ENCODE measurements around the gene NCAM2. TPM values are rescaled to one million over a fixed set of nuclear protein-coding genes. Genes with fewer than 3 reads are reported as not detected.

The NCAM2 gene
- total RNA-seq, 4 donors from 2014 or later, result 3.2 to 9.1 (median 4.6) TPM

DNA sequence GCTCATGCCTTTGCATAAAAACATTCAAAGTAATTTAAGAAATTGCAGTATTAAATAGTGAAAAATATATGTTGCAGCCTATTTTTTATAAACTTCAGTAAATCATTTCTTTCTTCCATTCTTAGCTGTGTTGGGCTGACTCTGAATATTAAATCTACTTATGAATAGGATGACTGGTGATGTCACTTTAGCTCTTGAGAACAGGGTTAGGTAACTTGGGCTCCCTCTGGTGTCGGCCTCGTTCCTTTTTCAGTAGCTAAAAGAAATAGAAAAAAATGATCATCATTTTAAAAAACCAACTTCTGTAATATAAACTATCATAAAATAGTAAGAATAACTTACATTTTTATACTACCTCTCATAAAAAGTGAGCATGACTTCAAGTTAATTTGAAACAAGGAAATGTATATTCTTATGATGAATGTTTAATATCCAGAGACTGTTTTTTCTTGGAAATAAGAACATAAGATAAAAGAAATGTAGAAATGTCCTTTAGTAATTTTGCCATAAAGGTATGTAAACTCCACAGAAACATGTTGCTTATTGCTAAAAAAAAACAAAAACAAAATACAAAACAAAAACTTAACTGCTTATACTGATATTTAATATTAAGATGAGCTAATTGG lies 26.8 kb upstream of the NCAM2 start:
- Histone ChIP-seq H3K4me3 (no peak overlapping the region), H3K27ac (no peak overlapping the region), H3K9me3 (no peaks in the 10 kb centered on the region), H3K36me3 (no peaks in the 10 kb centered on the region), H3K4me1 (no peaks in the 10 kb centered on the region), H3K27me3 (no peaks in the 10 kb centered on the region)
- WGBS, 2 donors (ENCODE audit: low coverage in 1 of 2), result 3 to 6% methylated on average over 2 of the region's 2 CpGs
- no peak for ATAC-seq
- TF ChIP-seq, protein P1, sequence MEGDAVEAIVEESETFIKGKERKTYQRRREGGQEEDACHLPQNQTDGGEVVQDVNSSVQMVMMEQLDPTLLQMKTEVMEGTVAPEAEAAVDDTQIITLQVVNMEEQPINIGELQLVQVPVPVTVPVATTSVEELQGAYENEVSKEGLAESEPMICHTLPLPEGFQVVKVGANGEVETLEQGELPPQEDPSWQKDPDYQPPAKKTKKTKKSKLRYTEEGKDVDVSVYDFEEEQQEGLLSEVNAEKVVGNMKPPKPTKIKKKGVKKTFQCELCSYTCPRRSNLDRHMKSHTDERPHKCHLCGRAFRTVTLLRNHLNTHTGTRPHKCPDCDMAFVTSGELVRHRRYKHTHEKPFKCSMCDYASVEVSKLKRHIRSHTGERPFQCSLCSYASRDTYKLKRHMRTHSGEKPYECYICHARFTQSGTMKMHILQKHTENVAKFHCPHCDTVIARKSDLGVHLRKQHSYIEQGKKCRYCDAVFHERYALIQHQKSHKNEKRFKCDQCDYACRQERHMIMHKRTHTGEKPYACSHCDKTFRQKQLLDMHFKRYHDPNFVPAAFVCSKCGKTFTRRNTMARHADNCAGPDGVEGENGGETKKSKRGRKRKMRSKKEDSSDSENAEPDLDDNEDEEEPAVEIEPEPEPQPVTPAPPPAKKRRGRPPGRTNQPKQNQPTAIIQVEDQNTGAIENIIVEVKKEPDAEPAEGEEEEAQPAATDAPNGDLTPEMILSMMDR (IDR thresholded peaks at IDR 0.05), result peak in 1 of 4 experiments; percentile 43
- no peak for TF ChIP-seq POLR2AphosphoS5 (IDR thresholded peaks at IDR 0.05)
- TF ChIP-seq EP300 (IDR thresholded peaks at IDR 0.05), result no peak
- TF ChIP-seq POLR2A (IDR thresholded peaks at IDR 0.05), result no peak

DNA sequence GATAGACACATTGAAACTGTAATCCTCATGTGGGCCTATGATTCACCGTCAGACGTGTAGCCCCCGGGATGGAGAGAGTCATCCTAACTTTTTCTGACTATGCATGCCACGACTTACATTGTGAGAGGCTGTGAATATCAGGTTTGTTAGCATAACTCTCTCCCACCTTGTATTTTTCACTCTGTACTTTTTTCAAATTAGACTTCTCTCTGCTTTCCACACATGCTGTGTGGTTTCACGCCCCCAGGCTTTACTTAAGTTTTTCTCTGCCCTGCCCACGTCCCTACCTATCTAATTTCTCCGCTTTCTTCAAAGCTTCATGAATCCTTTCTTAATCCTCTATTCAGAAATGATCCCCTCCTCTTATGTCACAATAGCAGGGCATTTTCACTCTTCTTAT lies 3.4 kb upstream of the NCAM2 start:
- TF ChIP-seq EP300 (IDR thresholded peaks at IDR 0.05), result no peak
- TF ChIP-seq, protein P1 (IDR thresholded peaks at IDR 0.05), result no peak
- TF ChIP-seq POLR2A (IDR thresholded peaks at IDR 0.05), result no peak
- no peak for TF ChIP-seq POLR2AphosphoS5 (IDR thresholded peaks at IDR 0.05)
- H3K4me1 ChIP-seq, result peaks cover 0 to 25% (median 10%) of the 10 kb centered on the region in 3 donors
- no peak for ATAC-seq
- H3K36me3 ChIP-seq, result no peaks in the 10 kb centered on the region
- H3K9me3 ChIP-seq, result no peaks in the 10 kb centered on the region
- H3K27ac ChIP-seq, result no peak overlapping the region
- WGBS, 2 donors (ENCODE audit: low coverage in 1 of 2), result 92 to 94% methylated on average over 4 to 7 of the region's 7 CpGs
- peaks cover 16% of the 10 kb centered on the region for H3K27me3 ChIP-seq
- no peak overlapping the region for H3K4me3 ChIP-seq

DNA sequence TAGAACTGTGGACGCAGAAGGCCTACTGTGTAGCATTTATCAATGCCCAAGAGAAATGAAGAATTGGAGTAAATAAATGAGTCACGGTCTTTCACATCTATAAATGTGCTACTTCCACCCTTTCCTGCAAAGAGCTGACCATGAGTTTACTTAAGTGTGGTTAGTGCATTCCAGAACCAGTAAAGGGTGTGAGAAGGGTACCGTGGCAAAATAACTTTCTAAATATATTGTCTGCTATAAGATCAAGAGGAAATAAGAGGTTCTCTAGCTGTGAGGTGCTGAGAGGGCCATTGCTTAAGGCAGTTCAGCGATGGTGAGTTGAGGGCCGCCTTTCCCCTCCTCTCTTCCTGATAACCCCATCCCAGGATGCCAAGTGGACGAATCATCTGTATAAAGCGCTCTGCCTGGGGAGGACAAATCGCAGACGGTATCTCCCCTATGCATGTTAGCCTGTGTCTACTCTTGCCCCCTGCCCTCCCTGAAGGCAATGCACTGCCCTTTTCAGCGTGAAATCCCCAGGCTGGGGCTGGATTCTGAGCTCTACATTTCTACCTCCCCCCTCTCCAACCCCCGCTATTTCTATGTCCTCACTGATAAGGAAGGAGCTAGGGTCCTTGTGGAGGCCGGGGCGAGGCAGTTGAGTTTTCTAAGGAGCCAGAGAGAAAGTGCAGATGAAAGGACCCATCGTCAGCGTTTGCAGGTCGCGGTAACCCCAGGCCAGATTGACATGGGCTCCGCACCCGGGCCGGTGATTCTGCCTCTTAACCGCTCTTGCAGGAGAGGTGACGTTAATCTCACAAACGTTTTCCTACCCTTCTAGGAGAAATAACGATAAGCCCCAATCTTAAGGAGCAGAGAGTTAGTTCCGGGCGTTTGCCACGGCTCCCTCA lies 1.5 kb upstream of the NCAM2 start:
- TF ChIP-seq, protein P1 (IDR thresholded peaks at IDR 0.05), result no peak
- no peak for TF ChIP-seq POLR2AphosphoS5 (IDR thresholded peaks at IDR 0.05)
- TF ChIP-seq POLR2A (IDR thresholded peaks at IDR 0.05), result no peak
- TF ChIP-seq EP300 (IDR thresholded peaks at IDR 0.05), result no peak
- H3K27ac ChIP-seq, result no peak overlapping the region
- H3K9me3 ChIP-seq, result no peaks in the 10 kb centered on the region
- peaks cover 16% of the 10 kb centered on the region for H3K27me3 ChIP-seq
- no peaks in the 10 kb centered on the region for H3K36me3 ChIP-seq
- ATAC-seq, result no peak
- 78 to 85% methylated on average over 5 to 13 of the region's 27 CpGs for WGBS, 2 donors (ENCODE audit: low coverage in 1 of 2)
- H3K4me3 ChIP-seq, result peak overlapping the region in 1 of 2 donors; percentile 60
- peaks cover 0 to 25% (median 10%) of the 10 kb centered on the region in 3 donors for H3K4me1 ChIP-seq

DNA sequence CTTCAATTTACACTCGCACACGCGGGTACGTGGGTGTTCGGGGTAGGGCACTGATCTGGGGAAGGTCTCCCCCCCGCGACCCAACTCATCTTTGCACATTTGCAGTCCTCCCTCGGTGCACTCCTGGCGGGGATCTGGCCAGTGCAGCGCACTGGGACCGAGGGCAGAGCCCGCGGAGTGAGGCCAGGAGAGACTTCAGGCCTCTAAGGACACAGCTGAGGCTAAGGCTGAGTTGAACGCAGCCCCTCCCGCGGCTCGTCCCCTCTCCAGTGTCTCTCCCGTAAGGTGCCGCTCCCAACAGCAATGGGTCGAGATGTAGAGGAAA lies 936 bp upstream of the NCAM2 start:
- no peak overlapping the region for H3K27ac ChIP-seq
- H3K36me3 ChIP-seq, result no peaks in the 10 kb centered on the region
- H3K4me3 ChIP-seq, result peak overlapping the region in 1 of 2 donors; percentile 60
- H3K4me1 ChIP-seq, result peaks cover 0 to 25% (median 10%) of the 10 kb centered on the region in 3 donors
- WGBS, 2 donors (ENCODE audit: low coverage in 1 of 2), result 0% methylated on average over 2 to 6 of the region's 20 CpGs
- TF ChIP-seq, protein P1 (IDR thresholded peaks at IDR 0.05), result no peak
- TF ChIP-seq EP300 (IDR thresholded peaks at IDR 0.05) (no peak), POLR2AphosphoS5 (IDR thresholded peaks at IDR 0.05) (no peak), POLR2A (IDR thresholded peaks at IDR 0.05) (no peak)
- no peak for ATAC-seq
- H3K9me3 ChIP-seq, result no peaks in the 10 kb centered on the region
- peaks cover 16% of the 10 kb centered on the region for H3K27me3 ChIP-seq
